Right lobe of liver (tissue), 6 donors: ENCODE measurements around the gene RLF. TPM values are rescaled to one million over a fixed set of nuclear protein-coding genes. Genes with fewer than 3 reads are reported as not detected.
A peak's percentile ranks its signal among the peaks of the same experiment; 100 is the strongest.

Experiments
- ATAC-seq, 4 donors: fragments of 200-7000 bp; cut with Tn5 transposase; one replicate each; pipeline ENCODE4 v1.9.1; 2020; ENCODE audit warnings: mild to moderate bottlenecking in 4 of 4, moderate library complexity in 4 of 4
- DNase-seq, 3 donors: peaks; one replicate each; pipeline ENCODE4 v3.0.0-alpha.2; 2020
- H3K27ac ChIP-seq, 3 donors: fragments of 200-600 bp; one replicate each; pipeline ENCODE4 v1.8.0; 2022
- H3K27me3 ChIP-seq, 2 donors: fragments of 200-600 bp; one replicate each; pipeline ENCODE4 v1.8.0; 2022
- H3K36me3 ChIP-seq, 4 donors: fragments of 200-600 bp; sonication (generic) in 1 of 4; one replicate each; pipeline versions ENCODE4 v1.5.1 to v1.8.0; 2017 to 2022; ENCODE audit warnings: control low read depth in 1 of 4
- H3K4me1 ChIP-seq, 4 donors: fragments of 200-600 bp; sonication (generic) in 1 of 4; one replicate each; pipeline versions ENCODE4 v1.5.1 to v1.8.0; 2017 to 2022; ENCODE audit warnings: control low read depth in 1 of 4
- H3K4me3 ChIP-seq, 3 donors: fragments of 200-600 bp; one replicate each; pipeline ENCODE4 v1.8.0; 2022
- H3K9me3 ChIP-seq, 4 donors: fragments of 200-600 bp; sonication (generic) in 1 of 4; one replicate each; pipeline versions ENCODE4 v1.5.1 to v1.8.0; 2017 to 2022; ENCODE audit warnings: control low read depth in 1 of 4
- CTCF ChIP-seq, 4 donors: fragments of 200-600 bp in 3 of 4; fragments of 450-650 bp in 1 of 4; IDR thresholded peaks; one replicate each; pipeline versions ENCODE4 v1.5.1 to v1.8.0; 2016 to 2022; ENCODE audit warnings: antibody characterized with exemption in 4 of 4, mild to moderate bottlenecking in 2 of 4
- POLR2A ChIP-seq: fragments of 450-650 bp; IDR thresholded peaks from one replicate; pipeline ENCODE4 v1.6.1; 2017; ENCODE audit warnings: antibody characterized with exemption, mild to moderate bottlenecking
- WGBS: methylation state at CpG from one replicate; pipeline ENCODE4 v1.1.6; 2018; ENCODE audit warnings: low coverage, low lambda C conversion rate; ENCODE audit not compliant: insufficient coverage; ENCODE audit errors: missing lambda C conversion rate; 5-methylcytosine and 5-hydroxymethylcytosine counted together
- intact Hi-C, 2 donors: fragments of 100-400 bp; cut with DNase I; formaldehyde crosslinking; loops; one replicate each; pipeline versions ENCODE4 v1.11.2 to v1.14.1; 2022
- total RNA-seq, 6 experiments: library from RNA; depleted of rRNA in 2 of 6; stranded (reverse); fragments of >200 nt in 2 of 6; fragmentation: NEBNext Ultra II Directional in 3 of 6; extraction: Animal tissue kit (Norgen Biotek cat#: 25700) in 3 of 6; gene quantifications; one replicate each; pipeline versions ENCODE4 v1.1.0 to v1.2.4, GENCODE V29; 2016 to 2023
- donor health status: DM: no; HTN: yes; CAD: no.
- donor health status: DM: no; HTN: no; CAD: no.
- donor health status: DM: no; HTN: no; CAD: no.
- donor health status: DM: no; HTN: yes; CAD: no.
- donor health status: DM: no; HTN: yes; CAD: no.

Gene RLF
- total RNA-seq, 6 experiments from 2014 or later: 4.6 to 12.3 (median 6.0) TPM

- no peak for ATAC-seq
Measured at GRCh38 chr1:40270152-40270834, 109.1 kb downstream of the RLF start.

GRCh38 chr1:40272653-40273213 lies 111.5 kb downstream of the RLF start:
- Histone ChIP-seq H3K27me3 (no peaks in the 10 kb centered on the region), H3K36me3 (peaks cover 4 to 39% (median 8%) of the 10 kb centered on the region in 4 donors), H3K9me3 (no peaks in the 10 kb centered on the region), H3K4me1 (peaks cover 0 to 22% (median 0%) of the 10 kb centered on the region in 4 donors), H3K4me3 (no peak overlapping the region), H3K27ac (peak overlapping the region in 2 of 3 donors; percentile 56 to 74)
- intact Hi-C loops: no loop called here
- WGBS: 90% methylated on average over 3 of the region's 3 CpGs
- TF ChIP-seq CTCF (IDR thresholded peaks at IDR 0.05) (no peak), POLR2A (no peak)
- ATAC-seq (no peak), DNase-seq (no peak)

More at GRCh38 chr1:40270152-40270834, 109.1 kb downstream of the RLF start:
- Histone ChIP-seq H3K4me3 (no peak overlapping the region), H3K27ac (no peak overlapping the region), H3K4me1 (peaks cover 0 to 30% (median 3%) of the 10 kb centered on the region in 4 donors), H3K36me3 (peaks cover 4 to 39% (median 8%) of the 10 kb centered on the region in 4 donors), H3K9me3 (no peaks in the 10 kb centered on the region), H3K27me3 (no peaks in the 10 kb centered on the region)
- intact Hi-C loops: no loop called here
- no peak for TF ChIP-seq POLR2A
- no peak for TF ChIP-seq CTCF (IDR thresholded peaks at IDR 0.05)
- 82% methylated on average over 3 of the region's 3 CpGs for WGBS
- DNase-seq: no peak

GRCh38 chr1:40273547-40274166 lies 112.5 kb downstream of the RLF start:
- H3K36me3 ChIP-seq: peaks cover 4 to 37% (median 8%) of the 10 kb centered on the region in 4 donors
- ATAC-seq: peak; percentile 73 to 85 (median 74)
- H3K4me1 ChIP-seq: peaks cover 0 to 15% (median 0%) of the 10 kb centered on the region in 4 donors
- peak overlapping the region in 2 of 3 donors; percentile 56 to 74 for H3K27ac ChIP-seq
- no peak for TF ChIP-seq POLR2A
- no peak for TF ChIP-seq CTCF (IDR thresholded peaks at IDR 0.05)
- DNase-seq: no peak
- H3K4me3 ChIP-seq: no peak overlapping the region
- intact Hi-C loops: no loop called here
- no peaks in the 10 kb centered on the region for H3K9me3 ChIP-seq
- no peaks in the 10 kb centered on the region for H3K27me3 ChIP-seq
- 24% methylated on average over 4 of the region's 4 CpGs for WGBS

- intact Hi-C loops: no loop called here
- no peaks in the 10 kb centered on the region for H3K9me3 ChIP-seq
- H3K4me1 ChIP-seq: peaks cover 0 to 15% (median 0%) of the 10 kb centered on the region in 4 donors
- ATAC-seq (no peak), DNase-seq (no peak)
- peak overlapping the region in 1 of 3 donors; percentile 74 for H3K27ac ChIP-seq
- peaks cover 4 to 30% (median 7%) of the 10 kb centered on the region in 4 donors for H3K36me3 ChIP-seq
- no peak for TF ChIP-seq CTCF (IDR thresholded peaks at IDR 0.05)
- no peak for TF ChIP-seq POLR2A
- no peak overlapping the region for H3K4me3 ChIP-seq
- no peaks in the 10 kb centered on the region for H3K27me3 ChIP-seq
- WGBS: 96% methylated on average over 2 of the region's 2 CpGs
Measured at GRCh38 chr1:40274331-40274730, 113.1 kb downstream of the RLF start.
